Frontal cortex (tissue), 4 donors: ENCODE data around the gene DBX2. TPM values are rescaled to one million over a fixed set of nuclear protein-coding genes. Genes with fewer than 3 reads are reported as not detected.
"Not testable (repeated sequence)": the region's sequence is repeated elsewhere in the genome, so short reads cannot be mapped to it uniquely, and the experiment has no call there.

Experiments used
- DNase-seq, 2 donors: peaks; one replicate each; pipeline ENCODE4 v3.0.0; 2012; ENCODE audit warnings: low spot score in 2 of 2
- FAIRE-seq: peaks from 2 replicates; lab custom pipeline; 2012; peaks lifted over from hg19 to GRCh38; lab: Jason Lieb, UNC
- total RNA-seq: library from RNA; depleted of rRNA; stranded (reverse); fragments of >200 nt; gene quantifications from one replicate; pipeline ENCODE4 v1.2.3, GENCODE V29; 2014
- donor health status: control.
- donor health status: control.
- donor health status: control.

DBX2 gene
- 2.9 TPM for total RNA-seq

DNA sequence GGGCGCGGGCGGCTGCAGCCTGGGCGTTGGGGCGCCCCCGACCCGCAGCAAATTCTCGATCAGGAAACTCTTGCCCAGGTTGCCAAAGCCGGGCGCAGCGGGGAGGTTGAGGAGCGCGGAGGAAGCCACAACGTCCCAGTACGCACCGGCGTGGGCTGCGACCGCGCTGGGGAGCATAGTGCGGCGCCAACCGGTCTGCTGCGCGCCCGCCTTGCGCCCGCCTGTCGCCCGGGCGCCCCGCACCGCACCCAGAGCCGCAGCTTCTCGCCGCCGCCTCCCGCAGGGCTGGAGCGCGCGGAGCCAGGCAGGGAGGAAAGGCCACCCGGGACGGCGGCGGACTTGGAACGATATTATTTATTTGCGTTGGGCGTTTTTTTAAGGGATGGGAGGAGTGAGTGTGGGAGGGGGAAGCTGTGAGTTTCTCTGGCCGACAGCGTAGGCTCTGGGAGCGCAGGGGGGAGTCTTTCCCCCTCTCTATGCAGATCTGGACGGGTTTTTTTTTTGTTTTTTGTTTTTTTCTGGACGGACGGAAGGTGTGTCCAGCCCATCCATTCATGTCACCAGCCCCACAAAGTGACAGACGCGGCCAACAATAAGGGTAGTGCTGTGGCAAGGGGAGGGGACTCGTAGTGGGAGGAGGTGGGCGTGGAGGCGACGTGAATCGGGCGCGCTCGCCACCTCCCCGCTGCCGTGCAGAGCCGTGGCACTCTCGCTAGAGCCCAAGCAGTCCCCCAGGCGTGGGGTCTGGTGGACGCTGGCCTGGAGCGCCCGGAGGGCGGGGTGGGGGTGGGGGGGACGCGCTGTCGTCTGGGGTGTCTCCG, at the start of gene DBX2:
Gene DBX2 (minus strand): TSS at position 349 of the 821 bp plus-strand sequence. CDS start 172 bp downstream, at position 177.
- FAIRE-seq (no peak), DNase-seq (peak; percentile 41 to 44)

DNA sequence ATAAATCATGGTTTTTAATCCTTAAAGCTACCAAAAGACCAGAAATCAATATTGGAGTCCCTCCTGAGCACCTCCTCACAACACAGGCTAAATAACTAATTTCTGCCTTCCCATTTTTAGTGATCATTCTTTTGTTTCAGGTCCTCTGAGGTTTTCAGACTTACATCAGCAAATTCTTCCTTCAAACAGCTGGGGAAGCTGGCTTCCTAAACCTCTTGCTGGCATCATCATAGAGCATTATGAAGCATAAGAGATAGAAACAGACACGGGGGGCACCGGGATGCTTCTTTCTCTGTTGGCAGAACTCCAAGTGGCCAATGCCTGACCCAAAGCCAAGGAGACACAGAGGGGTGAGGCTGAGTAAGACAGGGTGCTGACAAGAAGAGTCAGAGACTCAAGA, 47.9 kb upstream of the DBX2 start:
- FAIRE-seq (no peak), DNase-seq (no peak)

DNA sequence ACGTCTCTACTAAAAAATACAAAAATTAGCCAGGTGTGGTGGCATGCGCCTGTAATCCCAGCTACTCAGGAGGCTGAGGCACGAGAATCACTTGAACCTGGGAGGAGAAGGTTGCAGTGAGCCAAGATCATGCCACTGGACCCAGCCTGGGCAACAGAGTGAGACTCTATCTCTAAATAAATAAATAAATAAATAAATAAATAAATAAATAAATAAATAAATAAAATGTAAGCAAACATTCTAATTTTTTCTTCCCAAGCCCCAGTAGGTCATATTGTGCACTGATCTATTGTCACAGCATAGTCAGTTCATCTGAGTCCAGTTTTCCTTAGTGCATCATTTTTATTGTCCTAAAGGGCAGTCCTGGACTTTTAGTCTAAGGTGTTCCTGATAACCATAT, 44.5 kb upstream of the DBX2 start:
- FAIRE-seq, DNase-seq: not testable (repeated sequence)

DNA sequence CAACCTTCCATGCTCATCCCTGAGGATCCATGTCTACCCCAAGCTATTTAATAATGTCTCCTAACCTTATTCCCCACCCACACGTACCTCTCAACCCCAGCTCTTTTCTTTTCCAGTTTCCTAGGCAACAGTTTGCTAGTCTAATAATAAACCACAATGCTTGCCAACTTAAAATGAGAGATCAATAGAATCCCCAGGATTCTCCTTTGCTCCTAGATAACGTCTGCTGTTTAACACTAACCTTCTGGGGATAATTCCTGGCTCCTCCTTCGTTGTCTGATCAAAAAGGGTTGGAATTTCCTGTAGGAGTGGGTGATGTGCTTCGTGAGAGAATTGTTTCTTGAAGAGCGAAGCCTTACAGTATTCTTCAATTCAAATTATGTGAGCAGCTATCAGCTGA, 42.2 kb upstream of the DBX2 start:
- DNase-seq = no peak
- FAIRE-seq = no peak

DNA sequence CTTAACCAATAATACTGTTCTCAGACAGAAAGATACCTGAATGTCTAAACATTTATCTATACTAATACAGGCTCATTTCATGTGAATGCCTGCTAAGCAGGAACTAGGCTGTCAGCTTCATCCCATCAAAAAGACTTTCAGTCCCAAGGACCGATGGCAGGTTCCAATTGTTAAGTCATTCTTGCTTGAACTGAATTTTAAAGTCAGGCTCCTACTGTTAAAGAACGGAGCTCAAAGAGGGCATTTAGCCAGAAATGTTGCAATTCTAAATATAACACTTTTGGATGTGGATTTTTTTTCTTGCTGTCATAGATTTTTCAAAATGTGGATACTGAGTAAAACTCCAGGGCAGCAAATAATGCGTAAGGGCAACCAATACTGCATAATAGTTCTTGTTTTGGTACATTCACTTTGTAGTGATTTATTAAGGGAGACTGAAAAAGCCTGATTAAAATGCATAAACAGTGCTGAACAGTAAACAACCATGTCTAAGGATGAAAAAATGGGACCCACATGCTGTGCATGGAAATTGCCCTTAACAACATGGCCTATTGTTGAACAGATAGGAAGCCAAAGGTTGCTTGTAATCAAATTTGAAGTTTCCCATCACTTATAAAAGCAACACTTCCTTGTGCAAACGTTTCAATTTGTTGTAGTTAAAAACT, 38.6 kb upstream of the DBX2 start:
- DNase-seq (no peak), FAIRE-seq (no peak)

DNA sequence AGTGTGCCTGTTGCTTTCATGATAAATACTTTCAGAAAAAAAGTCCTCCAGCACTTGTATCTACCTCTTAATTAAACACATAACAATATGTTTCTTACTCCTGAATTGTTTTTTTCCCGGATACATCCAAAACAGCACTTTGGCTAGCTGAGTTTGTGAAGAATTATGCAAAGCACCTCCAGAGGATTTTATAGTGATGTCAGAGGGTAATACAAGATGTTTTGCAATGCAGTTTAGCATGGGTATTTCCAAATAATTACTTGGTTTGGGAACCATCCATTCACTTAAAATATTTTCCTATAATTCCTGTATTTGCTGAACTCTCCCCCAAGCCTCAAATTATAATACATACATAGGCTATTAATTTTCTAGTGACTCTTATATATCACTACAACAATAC, 37.7 kb upstream of the DBX2 start:
- no peak for DNase-seq
- no peak for FAIRE-seq

DNA sequence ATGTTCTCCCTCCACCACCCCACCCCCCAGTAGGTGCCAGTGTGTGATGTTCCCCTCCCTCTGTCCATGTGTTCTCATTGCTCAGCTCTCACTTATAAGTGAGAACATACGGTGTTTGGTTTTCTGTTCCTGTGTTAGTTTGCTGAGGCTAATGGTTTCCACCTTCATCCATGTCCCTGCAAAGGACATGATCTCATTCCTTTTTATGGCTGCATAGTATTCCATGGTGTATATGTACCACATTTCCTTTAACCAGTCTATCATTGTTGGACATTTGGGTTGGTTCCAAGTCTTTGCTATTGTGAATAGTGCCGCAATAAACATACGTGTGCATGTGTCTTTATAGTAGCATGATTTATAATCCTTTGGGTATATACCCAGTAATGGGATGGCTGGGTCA, 33.3 kb upstream of the DBX2 start:
- DNase-seq, FAIRE-seq: not testable (repeated sequence)

DNA sequence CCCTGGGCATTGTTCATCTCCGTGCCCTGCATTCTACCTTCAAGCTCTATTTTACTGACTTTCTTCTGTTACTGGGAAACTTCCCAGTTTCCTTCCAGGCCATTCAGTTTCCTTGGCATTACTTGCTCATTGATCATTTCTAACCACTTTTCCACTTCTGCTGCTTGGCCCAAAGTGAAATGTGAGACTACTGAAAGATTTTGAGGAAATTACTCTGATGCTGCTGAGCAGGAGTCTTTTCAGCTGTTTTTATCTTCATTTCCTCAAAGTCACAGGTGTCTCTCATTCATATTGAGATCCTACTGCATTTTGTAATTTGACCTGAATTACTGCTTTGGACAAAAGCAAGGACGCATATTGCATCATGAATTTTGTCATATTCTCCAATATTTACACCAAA, 26.4 kb upstream of the DBX2 start:
- DNase-seq (no peak), FAIRE-seq (no peak)

DNA sequence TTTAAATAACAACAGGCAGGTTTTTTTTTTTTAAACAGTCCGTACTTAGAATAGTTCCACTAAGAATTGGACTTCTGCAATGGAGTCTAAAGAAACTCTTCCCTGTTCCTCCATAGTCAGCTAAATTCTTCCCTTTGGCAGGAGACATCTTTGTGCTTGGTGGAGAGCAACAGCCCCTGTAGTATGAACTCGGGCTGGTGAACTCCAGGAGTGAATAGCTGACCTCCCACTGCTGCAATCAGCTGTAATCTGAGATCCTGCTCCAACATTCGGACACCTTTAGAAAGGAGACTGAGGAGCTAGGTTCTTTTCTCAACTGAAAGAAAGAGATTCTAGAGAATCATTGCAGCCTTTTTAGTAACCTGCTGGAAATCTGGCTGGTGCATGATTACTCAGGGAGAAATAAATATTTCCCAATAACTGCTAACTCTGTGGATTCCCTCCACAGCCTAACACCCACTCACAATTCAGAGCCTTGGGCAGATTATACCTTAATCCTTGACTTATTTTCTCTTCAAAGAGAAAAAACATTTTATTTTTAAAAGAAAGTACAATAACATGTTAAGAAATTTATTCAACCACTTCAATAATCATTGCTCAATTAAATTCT, 25.6 kb upstream of the DBX2 start:
- FAIRE-seq (no peak), DNase-seq (no peak)

DNA sequence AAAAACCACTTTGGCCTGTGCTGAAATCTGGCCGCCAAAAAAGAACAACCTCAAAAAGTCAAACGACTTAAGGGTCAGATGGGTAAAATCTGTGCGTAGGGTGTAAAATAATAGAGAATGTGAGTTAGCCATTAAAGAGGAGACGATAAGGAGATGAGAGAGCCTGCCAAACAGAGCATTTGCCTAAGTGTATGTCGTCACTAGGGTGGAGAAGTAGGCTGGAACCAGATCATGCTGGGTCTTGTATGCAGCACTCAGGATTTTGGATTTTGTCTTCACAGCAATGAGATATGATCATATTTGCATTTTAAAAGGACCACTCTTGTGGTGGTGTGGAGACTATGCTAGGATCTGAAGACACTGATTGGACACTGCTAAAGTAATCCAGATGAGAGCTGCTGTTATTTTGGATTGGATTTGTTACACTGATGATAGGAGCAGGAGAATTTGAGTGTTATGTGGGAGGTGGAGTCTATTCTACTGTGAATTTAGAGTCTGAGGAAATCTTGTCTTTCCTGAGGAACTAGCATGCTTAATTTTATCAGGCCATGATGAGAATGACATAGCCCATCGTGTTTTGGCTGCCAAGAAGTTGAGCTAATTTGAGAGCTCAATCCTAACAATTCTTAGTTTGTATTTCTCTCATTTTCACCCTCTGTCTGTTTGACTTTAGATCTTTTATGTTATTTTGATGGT, 24.8 kb upstream of the DBX2 start:
- no peak for FAIRE-seq

DNA sequence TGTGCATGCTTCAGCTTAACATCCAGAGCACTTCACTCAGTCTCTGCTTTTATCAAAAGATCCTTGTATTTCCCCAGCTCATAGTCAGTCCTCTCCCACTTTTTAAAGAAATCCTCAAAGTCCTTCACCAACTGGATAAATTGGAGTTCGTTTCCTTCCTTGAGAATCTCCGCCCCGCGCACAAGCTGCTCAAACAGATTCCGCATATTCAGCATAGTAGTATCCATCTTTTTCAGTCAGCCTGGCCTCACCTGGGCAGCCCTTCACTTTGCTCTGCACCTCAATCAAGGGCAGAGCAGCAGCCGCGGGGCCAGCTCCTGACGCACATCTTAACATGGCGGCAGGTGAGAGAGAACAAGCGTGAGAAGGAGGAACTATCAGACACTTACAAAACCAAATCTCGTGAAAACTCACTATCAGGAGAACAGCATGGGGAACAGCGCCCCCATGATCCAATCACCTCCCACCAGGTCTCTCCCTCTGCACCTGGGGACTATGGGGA, 14.3 kb upstream of the DBX2 start:
- FAIRE-seq = no peak
- DNase-seq = no peak

More for the DNA sequence above, 24.8 kb upstream of the DBX2 start:
- DNase-seq = no peak

DNA sequence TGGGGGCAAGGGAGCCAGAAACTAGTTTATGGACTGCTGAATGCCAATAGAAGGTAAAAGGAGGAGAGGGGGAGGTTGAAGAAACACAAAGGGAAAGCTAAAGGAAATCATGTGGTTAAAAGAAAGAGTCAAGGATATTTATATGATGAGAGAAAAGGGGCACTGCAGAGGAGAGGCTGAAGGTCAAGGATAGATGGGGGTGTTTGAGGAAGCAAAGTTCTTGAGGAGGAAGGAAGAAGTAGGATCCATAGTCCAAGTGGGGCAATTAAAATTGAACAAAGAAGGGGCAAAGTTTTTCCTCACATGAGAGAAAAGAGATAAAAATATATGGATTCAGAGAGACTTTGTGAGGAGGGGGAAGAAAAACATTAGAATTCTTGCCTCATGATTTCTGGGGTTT, 10.1 kb upstream of the DBX2 start:
- DNase-seq = no peak
- no peak for FAIRE-seq

DNA sequence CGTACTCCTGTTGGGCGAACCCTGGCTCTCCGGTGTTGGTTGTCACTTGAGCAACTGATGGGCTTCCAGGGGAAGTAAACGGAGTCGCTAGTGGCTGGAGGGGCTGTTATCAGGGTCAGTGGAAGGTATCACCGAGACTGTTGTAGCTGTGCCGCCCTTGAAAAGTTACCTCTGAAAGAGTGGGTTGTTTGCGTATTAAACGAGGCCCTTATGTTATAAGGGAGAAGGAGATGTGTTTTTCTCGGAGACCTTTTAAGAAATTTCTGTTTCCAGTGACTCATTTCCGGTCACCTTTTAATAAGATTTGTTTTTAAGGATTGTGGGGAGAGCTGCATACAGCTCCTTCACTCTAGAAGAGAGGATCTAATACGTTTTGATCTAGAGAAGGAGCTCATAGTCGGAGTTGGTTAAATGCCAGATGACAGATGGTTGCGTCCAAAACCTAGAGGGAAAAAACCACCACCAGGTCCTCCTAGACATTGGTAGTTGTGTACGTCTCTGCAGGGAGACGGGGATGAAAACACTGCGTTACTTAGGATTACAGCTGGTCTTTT, 750 bp upstream of the DBX2 start:
- DNase-seq (no peak), FAIRE-seq (no peak)

DNA sequence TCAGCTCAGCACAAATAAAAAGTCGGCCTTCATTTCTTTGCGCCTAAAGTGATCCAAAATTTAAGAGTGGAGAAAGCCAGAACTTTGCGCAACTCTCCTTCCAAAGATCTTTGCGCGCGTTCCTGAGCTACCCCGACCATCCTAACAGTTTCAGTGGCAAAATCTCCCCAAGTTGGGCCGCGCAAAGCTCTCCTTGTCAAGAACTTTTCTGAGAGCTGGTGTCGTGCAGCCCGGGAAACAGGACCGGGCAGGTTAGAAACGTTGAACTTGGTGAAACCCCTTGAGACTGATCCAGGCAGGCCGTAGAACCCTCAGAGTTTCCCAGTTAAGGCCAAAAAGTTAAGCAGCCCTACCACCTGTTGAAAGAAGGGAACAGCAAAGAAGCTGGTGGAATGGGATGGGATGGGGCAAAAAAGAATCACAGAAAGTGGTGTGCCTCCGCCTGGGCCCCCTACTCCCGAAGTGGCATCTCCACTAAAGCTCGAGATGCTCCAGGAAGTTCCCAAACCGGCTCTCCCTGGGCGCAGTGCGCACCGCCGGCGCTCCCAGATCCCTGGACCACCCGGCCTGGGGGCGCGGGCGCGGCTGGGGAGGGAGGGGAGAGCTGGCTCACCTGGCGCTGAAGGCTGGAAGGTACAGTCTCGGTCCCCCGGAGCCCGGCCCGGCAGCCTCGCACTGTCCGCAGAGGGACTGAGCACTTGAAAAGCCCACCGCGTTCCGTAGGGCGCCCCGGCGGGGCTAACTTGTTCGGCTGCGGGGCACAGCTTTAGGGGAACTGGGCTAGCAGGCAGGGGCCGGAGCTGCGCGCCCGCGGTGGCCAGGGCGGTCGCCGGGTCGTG, 768 bp downstream of the DBX2 start:
- FAIRE-seq (no peak), DNase-seq (no peak)

DNA sequence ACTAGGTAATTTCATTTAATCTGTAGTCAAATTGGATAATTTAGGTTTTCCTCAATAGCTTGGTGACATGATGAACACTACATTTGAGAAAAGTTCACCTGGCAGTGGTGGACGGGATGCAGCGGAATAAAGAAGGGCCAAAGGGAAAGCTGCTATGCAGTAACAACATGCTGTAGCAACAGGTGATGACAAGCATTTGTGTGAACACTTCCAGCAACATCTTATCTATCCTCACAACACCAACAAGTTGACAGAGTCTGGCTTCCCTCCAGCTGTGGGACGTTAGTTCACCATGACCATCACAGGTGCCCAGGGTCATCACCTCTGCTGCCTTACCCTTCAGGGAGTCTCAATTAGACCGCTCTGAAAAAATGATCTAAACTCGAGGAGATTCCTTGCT, 8.3 kb downstream of the DBX2 start:
- FAIRE-seq (no peak), DNase-seq (no peak)

DNA sequence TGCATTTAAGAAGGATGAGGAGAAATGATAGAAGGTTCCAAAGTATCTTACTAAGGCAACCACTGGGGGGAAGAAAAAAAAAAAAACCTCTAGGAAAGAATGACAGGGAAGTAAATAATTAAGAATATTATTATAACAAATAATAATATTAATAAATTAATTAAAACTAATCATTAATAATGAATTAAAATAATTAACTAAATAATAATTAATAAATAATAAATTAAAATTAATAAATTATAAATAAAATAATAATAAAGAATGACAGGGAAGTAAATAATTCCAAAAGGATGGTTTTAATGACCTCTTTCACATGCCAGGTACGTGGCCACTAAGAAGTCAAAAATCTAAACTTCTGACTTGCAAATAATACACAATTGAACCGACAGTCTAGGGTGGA, 9.9 kb downstream of the DBX2 start:
- FAIRE-seq (peak; percentile 88), DNase-seq (no peak)

DNA sequence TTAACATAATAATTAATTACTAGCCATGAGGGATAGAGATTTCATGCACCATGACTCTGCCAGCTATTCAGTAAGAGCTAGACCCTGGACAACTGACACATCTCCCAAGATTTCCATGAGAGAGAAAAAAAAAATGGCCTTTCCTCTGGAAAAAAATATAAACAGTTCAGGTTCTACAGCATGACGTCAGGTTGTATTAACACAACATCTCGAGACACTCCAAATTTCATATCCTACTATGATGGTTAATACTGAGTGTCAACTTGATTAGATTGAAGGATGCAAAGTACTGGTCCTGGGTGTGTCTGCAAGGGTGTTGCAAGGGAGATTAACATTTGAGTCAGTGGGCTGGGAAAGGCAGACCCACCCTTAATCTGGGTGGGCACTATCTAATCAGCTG, 11.1 kb downstream of the DBX2 start:
- no peak for DNase-seq
- FAIRE-seq = no peak

DNA sequence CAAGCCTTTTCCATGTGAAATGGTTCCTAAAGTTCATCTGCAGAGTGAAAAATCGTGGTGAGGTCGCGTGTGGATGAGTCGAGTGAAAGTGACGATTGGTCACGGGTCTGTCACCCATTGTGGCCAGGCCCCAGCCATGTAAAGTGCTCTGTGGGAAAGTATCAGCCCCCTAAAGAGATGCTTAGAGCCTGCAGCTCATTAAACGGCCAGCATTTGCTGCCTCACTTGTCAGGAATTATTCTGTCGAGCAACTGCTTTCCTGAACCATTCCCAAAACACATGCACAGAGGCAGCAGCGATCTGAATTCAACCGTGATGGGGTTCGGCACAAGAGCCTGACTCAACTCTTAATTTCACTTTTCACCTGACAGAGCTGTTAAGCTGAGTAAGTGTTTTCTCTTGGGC, 16.0 kb downstream of the DBX2 start:
- DNase-seq (no peak), FAIRE-seq (no peak)

DNA sequence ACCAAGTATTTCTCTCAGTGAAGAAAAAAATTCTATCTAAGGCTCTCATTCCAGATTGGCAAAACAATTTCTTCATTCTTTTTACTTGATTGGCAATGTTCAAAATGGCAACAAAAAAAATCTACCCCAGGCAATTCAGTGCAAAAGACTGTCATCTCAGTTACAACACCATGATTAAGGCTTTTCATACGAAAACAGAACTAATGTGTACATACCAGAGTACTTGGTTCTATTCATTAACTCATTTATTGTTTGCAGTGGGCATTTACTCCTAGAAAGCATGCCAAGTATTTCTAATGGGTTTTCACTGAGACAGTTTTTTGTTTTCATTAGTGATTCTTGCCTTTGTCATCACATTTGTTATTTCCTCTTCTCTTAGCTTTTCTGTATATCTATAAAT, 33.0 kb downstream of the DBX2 start:
- DNase-seq (no peak), FAIRE-seq (no peak)
